Breast epithelium (tissue), 3 donors: ENCODE results near the gene KCNJ18.

ENCODE experiments used
- CTCF ChIP-seq, 3 donors: fragments of 450-650 bp; IDR thresholded peaks; one replicate each; pipeline ENCODE4 v1.5.1; 2016 to 2017; ENCODE audit warnings: antibody characterized with exemption in 3 of 3, mild to moderate bottlenecking in 3 of 3, moderate library complexity in 3 of 3
- POLR2AphosphoS5 ChIP-seq, 3 donors: sonication (generic); formaldehyde crosslinking; IDR thresholded peaks; one replicate each; pipeline ENCODE4 v1.6.1; 2017; ENCODE audit warnings: antibody characterized with exemption in 3 of 3

GRCh38 chr17:21688293-21688949, 3.9 kb upstream of the KCNJ18 start:
- TF ChIP-seq POLR2AphosphoS5 (IDR thresholded peaks at IDR 0.05) (no peak), CTCF (IDR thresholded peaks at IDR 0.05) (no peak)
